OCI-LY7 (cell line): ENCODE measurements around the gene JAM3. TPM values are rescaled to one million over a fixed set of nuclear protein-coding genes. Genes with fewer than 3 reads are reported as not detected.

Experiments
- BruUV-seq: library from RNA; stranded (reverse); fragments of 400-500 nt; replicated peaks from 2 replicates; lab custom pipeline; 2021; lab: Mats Ljungman, UMichigan
- CTCF ChIA-PET: fragments of 300-600 bp; sonication (Branson Sonifier 250); formaldehyde crosslinking; loops from one replicate; lab custom pipeline; 2022; ENCODE audit warnings: antibody characterized with exemption; ENCODE audit not compliant: unreplicated experiment; lab: Charles Lee
- POLR2A ChIA-PET: fragments of 300-600 bp; sonication (Branson Sonifier 250); formaldehyde crosslinking; loops from one replicate; lab custom pipeline; 2022; ENCODE audit warnings: antibody characterized with exemption; lab: Charles Lee
- DNase-seq: peaks from one replicate; pipeline ENCODE4 v3.0.0-alpha.2; 2015; ENCODE audit warnings: low spot score
- H2AFZ ChIP-seq: fragments of 200-600 bp; sonication (generic), shearing (Covaris generic); 2 replicates; pipeline ENCODE4 v1.6.1; 2014; ENCODE audit warnings: mild to moderate bottlenecking, antibody characterized with exemption, low read length, moderate library complexity
- H3K27ac ChIP-seq: fragments of 200-600 bp; sonication (generic); 2 replicates; pipeline ENCODE4 v1.5.1; 2014; ENCODE audit warnings: mixed run types, low read depth, mild to moderate bottlenecking, moderate library complexity, low read length, inconsistent platforms; ENCODE audit not compliant: poor library complexity, severe bottlenecking
- H3K36me3 ChIP-seq: fragments of 200-600 bp; sonication (generic); 2 replicates; pipeline ENCODE4 v1.6.1; 2014; ENCODE audit warnings: mild to moderate bottlenecking, antibody characterized with exemption, low read length, moderate library complexity, mixed read lengths; ENCODE audit not compliant: insufficient read depth
- H3K4me1 ChIP-seq: fragments of 200-600 bp; sonication (generic); 2 replicates; pipeline ENCODE4 v1.5.1; 2014; ENCODE audit warnings: mild to moderate bottlenecking, low read length; ENCODE audit not compliant: insufficient read depth, poor library complexity, severe bottlenecking
- H3K4me2 ChIP-seq: fragments of 200-600 bp; sonication (generic); 2 replicates; pipeline ENCODE4 v1.6.1; 2014; ENCODE audit warnings: mild to moderate bottlenecking, low read length
- H3K4me3 ChIP-seq: fragments of 200-600 bp; sonication (generic); 2 replicates; pipeline ENCODE4 v1.5.1; 2014; ENCODE audit warnings: mild to moderate bottlenecking, low read depth, low read length; ENCODE audit not compliant: poor library complexity, severe bottlenecking
- H3K79me2 ChIP-seq: fragments of 200-600 bp; sonication (generic); 2 replicates; pipeline ENCODE4 v1.6.1; 2016; ENCODE audit warnings: low read depth, mild to moderate bottlenecking, low read length, moderate library complexity, mixed read lengths; ENCODE audit not compliant: insufficient read depth
- H3K9me2 ChIP-seq: fragments of 200-600 bp; sonication (generic); 2 replicates; pipeline ENCODE4 v1.6.1; 2016; ENCODE audit warnings: mild to moderate bottlenecking, low read length, mixed read lengths; ENCODE audit not compliant: insufficient read depth
- H3K9me3 ChIP-seq: fragments of 200-600 bp; sonication (generic); 2 replicates; pipeline ENCODE4 v1.6.1; 2014; ENCODE audit warnings: mild to moderate bottlenecking, mixed run types, low read length, mixed read lengths
- H4K20me1 ChIP-seq: fragments of 200-600 bp; sonication (generic); 2 replicates; pipeline ENCODE4 v1.6.1; 2014; ENCODE audit warnings: mild to moderate bottlenecking, antibody characterized with exemption, low read length, moderate library complexity, mixed read lengths; ENCODE audit not compliant: insufficient read depth
- EZH2phosphoT487 ChIP-seq: fragments of 200-600 bp; sonication (generic); IDR thresholded peaks from 2 replicates; pipeline ENCODE4 v1.6.1; 2018; ENCODE audit warnings: low read depth, borderline replicate concordance, mild to moderate bottlenecking, mixed run types, antibody characterized with exemption, low read length, moderate library complexity, mixed read lengths
- intact Hi-C: fragments of 100-400 bp; cut with micrococcal nuclease; formaldehyde crosslinking; loops from one replicate; pipeline ENCODE4 v1.10.0; 2022; ENCODE audit not compliant: unreplicated experiment
- total RNA-seq, 2 experiments: library from RNA; depleted of rRNA in 1 of 2; stranded (reverse); fragments of >200 nt in 1 of 2; shearing (Covaris generic) in 1 of 2; gene quantifications; 2 replicates each; pipeline ENCODE4 v1.2.3, GENCODE V29; 2014 to 2022
- TF ChIP-seq, protein P1 (sequence below): fragments of 200-600 bp; sonication (generic); conservative IDR thresholded peaks from 2 replicates; pipeline ENCODE4 v1.5.1; 2014; ENCODE audit warnings: mild to moderate bottlenecking, antibody characterized with exemption, low read length, moderate library complexity, mixed read lengths

JAM3 gene
- total RNA-seq, 2 experiments from 2014 or later, result not detected

DNA sequence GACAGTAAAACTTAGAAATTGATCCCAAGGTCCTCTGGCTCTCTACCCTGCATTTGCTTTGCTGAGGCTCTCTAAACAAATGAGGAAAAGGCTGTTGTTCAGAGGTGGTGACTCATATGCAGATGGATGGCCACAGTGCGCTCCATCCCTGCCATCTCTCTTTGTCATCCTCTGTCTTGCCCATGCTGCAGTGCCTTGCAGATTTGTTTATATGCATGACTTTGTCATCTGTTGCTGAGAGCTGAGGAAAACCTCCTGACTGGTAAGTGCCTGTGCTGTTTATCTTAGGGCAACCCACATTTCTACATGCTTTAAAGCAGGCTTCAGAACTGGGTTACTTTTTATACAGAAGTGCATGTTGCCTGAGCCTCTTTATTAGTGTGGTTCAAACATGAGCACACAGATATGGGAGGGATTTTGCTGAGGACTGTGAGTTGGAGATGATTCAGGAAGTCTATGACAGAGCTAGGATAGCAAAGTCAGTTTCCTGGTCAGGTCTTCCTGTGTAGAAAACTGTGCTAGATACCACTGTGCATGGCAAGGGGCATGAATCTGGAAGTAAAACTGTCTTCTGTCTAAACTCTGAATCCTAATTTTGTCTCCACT, 57.4 kb downstream of the JAM3 start:
- no peak for TF ChIP-seq EZH2phosphoT487
- TF ChIP-seq, protein P1, sequence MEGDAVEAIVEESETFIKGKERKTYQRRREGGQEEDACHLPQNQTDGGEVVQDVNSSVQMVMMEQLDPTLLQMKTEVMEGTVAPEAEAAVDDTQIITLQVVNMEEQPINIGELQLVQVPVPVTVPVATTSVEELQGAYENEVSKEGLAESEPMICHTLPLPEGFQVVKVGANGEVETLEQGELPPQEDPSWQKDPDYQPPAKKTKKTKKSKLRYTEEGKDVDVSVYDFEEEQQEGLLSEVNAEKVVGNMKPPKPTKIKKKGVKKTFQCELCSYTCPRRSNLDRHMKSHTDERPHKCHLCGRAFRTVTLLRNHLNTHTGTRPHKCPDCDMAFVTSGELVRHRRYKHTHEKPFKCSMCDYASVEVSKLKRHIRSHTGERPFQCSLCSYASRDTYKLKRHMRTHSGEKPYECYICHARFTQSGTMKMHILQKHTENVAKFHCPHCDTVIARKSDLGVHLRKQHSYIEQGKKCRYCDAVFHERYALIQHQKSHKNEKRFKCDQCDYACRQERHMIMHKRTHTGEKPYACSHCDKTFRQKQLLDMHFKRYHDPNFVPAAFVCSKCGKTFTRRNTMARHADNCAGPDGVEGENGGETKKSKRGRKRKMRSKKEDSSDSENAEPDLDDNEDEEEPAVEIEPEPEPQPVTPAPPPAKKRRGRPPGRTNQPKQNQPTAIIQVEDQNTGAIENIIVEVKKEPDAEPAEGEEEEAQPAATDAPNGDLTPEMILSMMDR, result no peak
- no peaks in the 10 kb centered on the region for H3K9me2 ChIP-seq
- POLR2A ChIA-PET, result no interaction called here
- no peaks in the 10 kb centered on the region for H3K4me1 ChIP-seq
- intact Hi-C loops, result no loop called here
- H3K9me3 ChIP-seq, result no peaks in the 10 kb centered on the region
- H3K79me2 ChIP-seq, result no peaks in the 10 kb centered on the region
- no peak for DNase-seq
- no peaks in the 10 kb centered on the region for H4K20me1 ChIP-seq
- CTCF ChIA-PET, result no interaction called here
- no peak overlapping the region for H3K4me2 ChIP-seq
- no peak overlapping the region for H3K4me3 ChIP-seq
- BruUV-seq, result no TSS peak
- no peaks in the 10 kb centered on the region for H3K36me3 ChIP-seq
- no peak overlapping the region for H3K27ac ChIP-seq
- no peak overlapping the region for H2AFZ ChIP-seq

DNA sequence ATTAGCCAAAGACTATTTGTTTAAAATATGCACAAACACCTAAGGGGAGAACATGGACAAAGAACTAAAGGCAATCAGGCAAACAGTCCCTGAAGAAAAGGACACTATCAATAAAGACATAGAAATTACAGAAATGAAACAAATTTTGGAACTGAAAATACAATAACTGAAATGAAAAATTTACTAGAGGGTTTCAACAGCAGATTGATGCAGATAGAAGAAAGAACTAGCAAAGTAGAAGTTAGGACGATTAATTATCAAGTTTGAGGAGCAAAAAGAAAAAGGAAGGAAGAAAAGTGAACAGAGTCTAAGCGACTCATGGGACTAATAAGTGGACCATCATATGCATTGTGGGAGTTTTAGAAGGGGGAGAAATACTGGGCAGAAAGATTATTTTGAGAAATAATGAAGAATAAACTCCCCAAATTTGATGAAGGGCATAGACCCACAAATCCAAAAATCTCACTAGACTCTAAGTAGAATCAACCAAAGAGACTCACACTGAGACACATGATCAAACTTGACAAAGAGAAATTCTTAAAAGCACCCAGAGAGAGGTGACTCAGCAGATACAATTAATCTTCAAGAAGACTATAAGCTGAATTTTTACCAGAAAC, 62.9 kb downstream of the JAM3 start:
- H2AFZ ChIP-seq, result no peak overlapping the region
- no peaks in the 10 kb centered on the region for H3K79me2 ChIP-seq
- H3K4me3 ChIP-seq, result no peak overlapping the region
- no TSS peak for BruUV-seq
- H3K9me3 ChIP-seq, result peaks cover 10% of the 10 kb centered on the region; the same call in 1 of the 2 replicates
- CTCF ChIA-PET, result no interaction called here
- POLR2A ChIA-PET, result no interaction called here
- H3K9me2 ChIP-seq, result no peaks in the 10 kb centered on the region
- H3K4me1 ChIP-seq, result no peaks in the 10 kb centered on the region
- intact Hi-C loops, result no loop called here
- H4K20me1 ChIP-seq, result no peaks in the 10 kb centered on the region
- DNase-seq, result no peak
- H3K4me2 ChIP-seq, result no peak overlapping the region
- no peak overlapping the region for H3K27ac ChIP-seq
- no peaks in the 10 kb centered on the region for H3K36me3 ChIP-seq
- TF ChIP-seq, protein P1, result no peak
- TF ChIP-seq EZH2phosphoT487, result no peak

DNA sequence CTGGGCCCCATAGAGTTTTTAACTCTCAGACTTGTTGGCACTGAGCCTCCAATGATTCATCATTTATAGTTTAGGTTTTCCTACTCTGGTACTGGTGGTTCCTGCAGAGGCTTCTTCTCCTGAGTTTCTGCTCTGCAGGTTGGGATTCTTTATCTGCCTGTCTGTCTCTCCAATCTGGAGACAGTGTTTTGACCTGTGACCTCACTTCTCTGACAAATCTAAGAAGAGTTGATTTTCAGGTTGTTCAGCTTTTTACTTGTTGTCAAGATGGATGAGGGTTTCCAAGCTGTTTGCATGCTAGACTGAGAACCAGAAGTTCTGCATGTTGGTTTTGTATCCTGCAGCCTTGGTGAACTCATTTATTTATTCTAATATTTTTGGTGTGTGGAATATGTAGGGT, 63.9 kb downstream of the JAM3 start:
- Histone ChIP-seq H3K9me3 (peaks cover 10% of the 10 kb centered on the region; the same call in 1 of the 2 replicates), H3K4me2 (no peak overlapping the region), H4K20me1 (no peaks in the 10 kb centered on the region), H3K4me3 (no peak overlapping the region), H3K27ac (no peak overlapping the region), H3K79me2 (no peaks in the 10 kb centered on the region), H3K9me2 (no peaks in the 10 kb centered on the region), H3K36me3 (no peaks in the 10 kb centered on the region), H3K4me1 (no peaks in the 10 kb centered on the region), H2AFZ (no peak overlapping the region)
- ChIA-PET CTCF (no interaction called here), POLR2A (no interaction called here)
- TF ChIP-seq EZH2phosphoT487, result no peak
- TF ChIP-seq, protein P1, result no peak
- intact Hi-C loops, result no loop called here
- DNase-seq, result no peak
- no TSS peak for BruUV-seq
